LHCN-M2 (cell line): ENCODE measurements around the gene NKIRAS1. TPM values are rescaled to one million over a fixed set of nuclear protein-coding genes. Genes with fewer than 3 reads are reported as not detected.
A peak's percentile ranks its signal among the peaks of the same experiment; 100 is the strongest.
"Not testable (repeated sequence)": the region's sequence is repeated elsewhere in the genome, so short reads cannot be mapped to it uniquely, and the experiment has no call there.

Source experiments
- DNase-seq: peaks from one replicate; pipeline ENCODE4 v3.0.0-alpha.2; 2012; ENCODE audit warnings: low read depth
- total RNA-seq: library from RNA; depleted of rRNA; stranded (reverse); fragments of >200 nt; gene quantifications from 2 replicates; pipeline ENCODE4 v1.2.3, GENCODE V29; 2014; rRNA removed

The NKIRAS1 gene
- total RNA-seq, 1 experiment from 2014 or later, result 19.3 TPM

- not testable (repeated sequence) for DNase-seq
Measured at GRCh38 chr3:23870663-23871043, 46.1 kb downstream of the NKIRAS1 start.

- DNase-seq, result no peak
Measured at GRCh38 chr3:23869977-23870662, 46.7 kb downstream of the NKIRAS1 start.

- DNase-seq, result no peak
Measured at GRCh38 chr3:23867838-23868237, 49.0 kb downstream of the NKIRAS1 start.

GRCh38 chr3:23867400-23867799 is 49.4 kb downstream of the NKIRAS1 start:
- DNase-seq, result no peak

GRCh38 chr3:23865595-23866396 is 51.0 kb downstream of the NKIRAS1 start:
- DNase-seq, result no peak

GRCh38 chr3:23864931-23865330 is 51.9 kb downstream of the NKIRAS1 start:
- DNase-seq, result no peak

DNA sequence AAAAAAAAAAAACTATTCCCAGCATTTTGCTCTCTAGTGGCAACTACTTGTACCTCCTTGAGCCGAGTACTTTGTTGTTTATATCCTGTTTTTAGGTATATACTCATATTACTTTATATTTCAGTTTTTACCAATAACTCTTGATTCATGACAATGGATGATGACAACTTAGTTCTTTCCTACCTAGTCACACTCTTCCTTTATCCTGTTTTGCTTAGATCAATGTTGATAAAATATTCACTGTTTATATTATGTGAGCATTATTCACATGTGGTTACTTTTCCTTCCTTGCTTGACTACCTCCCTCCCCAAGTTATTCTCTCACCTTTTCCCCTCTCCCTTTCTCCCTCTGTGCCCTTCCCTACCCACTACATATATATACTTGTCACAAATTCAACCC is 53.7 kb downstream of the NKIRAS1 start:
- no peak for DNase-seq

DNA sequence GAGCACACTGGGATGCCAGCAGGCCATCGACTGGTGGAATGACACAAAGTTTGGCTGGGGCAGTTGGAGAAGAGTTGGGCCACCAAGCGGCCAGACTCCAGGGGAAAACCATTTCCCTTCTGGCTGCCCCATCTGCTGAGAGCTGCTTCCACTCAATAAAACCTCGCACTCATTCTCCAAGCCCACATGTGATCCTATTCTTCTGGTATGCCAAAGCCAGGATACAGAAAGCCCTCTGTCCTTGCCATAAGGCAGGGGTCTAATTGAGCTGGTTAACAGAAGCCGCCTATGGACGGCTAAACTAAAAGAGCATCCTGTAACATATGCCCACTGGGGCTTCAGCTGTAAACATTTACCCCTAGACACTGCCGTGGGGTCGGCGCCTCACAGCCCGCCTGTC is 55.1 kb downstream of the NKIRAS1 start:
- DNase-seq, result no peak

- DNase-seq, result no peak
Measured at GRCh38 chr3:23859839-23860382, 56.9 kb downstream of the NKIRAS1 start.

GRCh38 chr3:23859012-23859743 is 57.6 kb downstream of the NKIRAS1 start:
- DNase-seq, result peak; percentile 85

GRCh38 chr3:23856286-23856685 is 60.5 kb downstream of the NKIRAS1 start:
- DNase-seq, result no peak

DNA sequence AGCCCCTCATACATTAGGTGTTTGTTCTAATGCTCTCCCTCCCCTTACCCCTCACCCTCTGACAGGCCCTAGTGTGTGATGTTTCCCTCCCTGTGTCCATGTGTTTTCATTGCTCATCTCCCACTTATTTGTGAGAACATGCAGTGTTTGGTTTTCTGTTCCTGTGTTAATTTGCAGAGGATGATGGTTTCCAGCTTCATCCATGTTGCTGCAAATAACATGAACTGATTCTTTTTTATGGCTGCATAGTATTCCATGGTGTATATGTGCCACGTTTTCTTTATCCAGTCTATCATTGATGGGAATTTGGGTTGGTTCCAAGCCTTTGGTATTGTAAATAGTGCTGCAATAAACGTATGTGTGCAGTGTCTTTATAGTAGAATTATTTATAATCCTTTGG is 67.3 kb downstream of the NKIRAS1 start:
- not testable (repeated sequence) for DNase-seq

GRCh38 chr3:23845326-23846216 is 71.2 kb downstream of the NKIRAS1 start:
- DNase-seq, result no peak

DNA sequence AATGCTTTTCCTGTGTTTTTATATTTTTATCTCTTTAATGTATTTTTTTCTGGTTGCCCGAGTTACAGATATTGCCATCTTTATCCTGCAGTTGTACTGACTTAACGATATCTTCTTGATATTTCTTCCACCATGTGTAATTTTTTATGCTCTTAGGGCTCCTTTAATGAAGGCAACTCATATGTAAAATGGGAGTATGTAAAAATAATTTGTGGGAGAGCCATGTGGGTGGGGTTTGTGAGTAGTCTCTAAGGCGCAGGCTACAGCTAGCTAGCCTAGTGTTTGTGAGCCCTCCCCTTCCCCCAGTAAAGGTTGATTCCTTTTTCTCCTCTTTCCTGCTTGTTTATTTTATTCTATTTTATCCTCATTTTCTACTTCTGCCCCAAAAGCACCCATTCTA is 72.9 kb downstream of the NKIRAS1 start:
- DNase-seq, result no peak

Other genes starting within 250 kb of the NKIRAS1 start
- gene UBE2E1, start 111.0 kb downstream of the NKIRAS1 start, total RNA-seq, result 44.3 and 65.8 TPM in 2 replicates
- 1,343 and 2,157 TPM in 2 replicates for gene RPL15, start 142 bp upstream of the NKIRAS1 start, total RNA-seq
- gene NR1D2, start 28.3 kb upstream of the NKIRAS1 start, total RNA-seq, result 10.4 and 13.7 TPM in 2 replicates